ENCODE results near the gene CA9. TPM values are rescaled to one million over a fixed set of nuclear protein-coding genes. Genes with fewer than 3 reads are reported as not detected.

The CA9 gene
- total RNA-seq, 1 donor from 2014 or later: not detected

DNA sequence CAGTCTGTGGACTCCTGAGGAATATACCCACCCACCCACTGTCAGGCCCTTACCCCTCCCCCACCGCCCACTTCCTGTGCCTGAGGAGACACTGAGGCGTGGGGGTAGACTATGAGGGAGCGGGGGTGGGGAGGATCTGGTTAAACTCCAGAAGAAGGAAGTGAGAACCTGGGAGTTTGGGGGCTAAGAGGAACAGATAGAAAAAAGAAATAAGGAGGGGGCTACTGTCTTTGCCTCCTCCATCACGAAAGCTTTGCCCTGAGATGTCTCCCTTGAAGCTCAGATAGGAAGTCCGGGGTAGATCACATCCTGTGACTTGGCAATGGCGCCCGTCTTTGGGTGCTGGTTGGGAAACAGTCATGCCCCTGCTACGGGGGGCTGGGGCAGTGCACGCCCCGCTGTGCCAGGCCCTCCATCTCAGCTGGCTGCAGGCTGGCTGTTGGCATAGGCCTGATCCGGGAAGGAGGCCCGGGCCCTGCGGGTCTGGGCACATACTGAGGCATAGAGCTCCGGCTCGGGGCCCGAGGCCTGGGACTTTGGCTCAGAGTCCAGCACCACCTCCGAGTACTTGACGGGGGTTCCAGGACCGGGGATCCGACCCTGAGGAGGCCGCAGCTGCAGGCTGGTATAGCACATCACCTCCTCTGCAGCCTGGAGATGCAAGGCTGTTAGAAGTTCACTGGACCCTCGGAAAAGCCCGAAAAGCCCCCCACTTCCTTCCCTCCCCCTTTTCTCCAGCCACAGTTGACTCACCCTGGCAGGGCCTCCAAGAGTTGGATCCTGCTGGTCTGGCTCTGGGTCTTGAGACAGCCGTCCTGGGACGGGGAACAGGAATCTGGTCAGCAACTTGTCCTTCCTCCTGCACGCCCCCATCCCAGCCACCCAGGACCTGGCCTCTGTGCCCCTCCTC lies 24.0 kb upstream of the CA9 start:
- no peak overlapping the region for H3K27ac Mint-ChIP-seq (ENCODE audit: unreplicated experiment)
- no peak overlapping the region for H3K9ac ChIP-seq (ENCODE audit: low read length)
- no peak for TF ChIP-seq EZH2 (IDR thresholded peaks at IDR 0.05; ENCODE audit: insufficient read depth, low read length)
- TF ChIP-seq, protein P1, sequence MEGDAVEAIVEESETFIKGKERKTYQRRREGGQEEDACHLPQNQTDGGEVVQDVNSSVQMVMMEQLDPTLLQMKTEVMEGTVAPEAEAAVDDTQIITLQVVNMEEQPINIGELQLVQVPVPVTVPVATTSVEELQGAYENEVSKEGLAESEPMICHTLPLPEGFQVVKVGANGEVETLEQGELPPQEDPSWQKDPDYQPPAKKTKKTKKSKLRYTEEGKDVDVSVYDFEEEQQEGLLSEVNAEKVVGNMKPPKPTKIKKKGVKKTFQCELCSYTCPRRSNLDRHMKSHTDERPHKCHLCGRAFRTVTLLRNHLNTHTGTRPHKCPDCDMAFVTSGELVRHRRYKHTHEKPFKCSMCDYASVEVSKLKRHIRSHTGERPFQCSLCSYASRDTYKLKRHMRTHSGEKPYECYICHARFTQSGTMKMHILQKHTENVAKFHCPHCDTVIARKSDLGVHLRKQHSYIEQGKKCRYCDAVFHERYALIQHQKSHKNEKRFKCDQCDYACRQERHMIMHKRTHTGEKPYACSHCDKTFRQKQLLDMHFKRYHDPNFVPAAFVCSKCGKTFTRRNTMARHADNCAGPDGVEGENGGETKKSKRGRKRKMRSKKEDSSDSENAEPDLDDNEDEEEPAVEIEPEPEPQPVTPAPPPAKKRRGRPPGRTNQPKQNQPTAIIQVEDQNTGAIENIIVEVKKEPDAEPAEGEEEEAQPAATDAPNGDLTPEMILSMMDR (IDR thresholded peaks at IDR 0.05; ENCODE audit: insufficient read depth, low read depth, low read length): no peak
- H3K27me3 Mint-ChIP-seq (ENCODE audit: low read depth, unreplicated experiment): no peaks in the 10 kb centered on the region
- H2AFZ ChIP-seq (ENCODE audit: low read depth, low read length): peak overlapping the region; percentile 41
- H3K27me3 ChIP-seq (ENCODE audit: insufficient read depth, low read length): no peaks in the 10 kb centered on the region
- no peak overlapping the region for H3K4me3 ChIP-seq (ENCODE audit: insufficient read depth, low read depth, low read length)
- no peaks in the 10 kb centered on the region for H3K79me2 ChIP-seq (ENCODE audit: insufficient read depth, low read length)
- H3K9me3 ChIP-seq (ENCODE audit: insufficient read depth, low read depth, low read length): no peaks in the 10 kb centered on the region
- no peak for FAIRE-seq
- H3K4me2 ChIP-seq (ENCODE audit: low read length): peak overlapping the region; percentile 62
- no peaks in the 10 kb centered on the region for H3K36me3 Mint-ChIP-seq (ENCODE audit: low read depth, unreplicated experiment)
- H3K4me1 Mint-ChIP-seq (ENCODE audit: low read depth, unreplicated experiment): peaks cover 11% of the 10 kb centered on the region
- peaks cover 16% of the 10 kb centered on the region for H3K4me1 ChIP-seq (ENCODE audit: insufficient read depth, low read length)
- peak; percentile 8 for DNase-seq (ENCODE audit: low read depth)
- no peaks in the 10 kb centered on the region for H4K20me1 ChIP-seq (ENCODE audit: insufficient read depth, low read length)
- no peaks in the 10 kb centered on the region for H3K9me3 Mint-ChIP-seq (ENCODE audit: unreplicated experiment)
- no peaks in the 10 kb centered on the region for H3K36me3 ChIP-seq (ENCODE audit: insufficient read depth, low read length)
- no peak overlapping the region for H3K27ac ChIP-seq (ENCODE audit: low read depth, low read length)
- H3K4me3 Mint-ChIP-seq (ENCODE audit: unreplicated experiment): peak overlapping the region; percentile 27

DNA sequence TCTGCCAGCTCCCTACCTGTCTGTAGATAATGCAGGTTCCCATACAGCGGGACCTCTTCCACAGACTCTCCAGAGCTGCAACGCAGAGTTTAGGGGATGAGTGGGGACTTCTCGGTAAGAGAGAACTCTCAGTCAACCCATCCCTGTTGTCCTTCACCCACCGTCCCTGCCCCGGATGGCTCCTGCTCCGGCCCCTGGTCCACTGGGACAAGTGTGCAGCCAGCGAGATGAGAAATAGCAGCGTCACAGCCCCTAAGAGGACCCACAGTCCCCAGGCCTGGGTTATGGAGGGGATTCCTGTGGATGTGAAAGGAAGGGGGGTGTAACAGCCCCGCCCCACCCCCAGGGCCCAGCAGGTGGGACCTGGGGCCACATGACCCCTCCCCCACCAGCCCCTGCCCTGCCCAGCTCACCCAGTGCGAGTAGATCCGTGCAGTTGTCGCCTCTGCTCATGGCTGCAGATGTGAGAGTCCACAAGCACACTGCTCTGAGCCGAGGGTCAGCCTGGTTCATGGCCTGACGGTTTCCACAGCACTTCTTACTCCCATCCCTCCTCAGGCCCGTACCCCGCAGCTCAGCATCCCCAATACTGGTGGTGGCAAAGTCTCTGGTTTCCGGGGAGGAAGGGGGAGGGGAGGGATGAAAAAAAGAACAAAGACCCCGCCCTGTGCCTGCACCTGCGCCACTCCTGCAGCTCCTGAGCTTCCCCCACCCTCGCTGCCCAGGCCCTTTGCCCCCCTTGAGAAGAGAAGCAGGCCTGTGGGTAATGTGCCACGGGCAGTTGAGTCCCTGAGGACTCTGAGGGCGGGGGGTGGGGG lies 23.2 kb upstream of the CA9 start, which contains the start of gene SIT1:
Gene SIT1 (minus strand): TSS at position 591 of the 818 bp plus-strand sequence. CDS start 78 bp downstream, at position 513.
- peak within 1 kb of the TSS; percentile 41 for H2AFZ ChIP-seq (ENCODE audit: low read depth, low read length)
- Mint-ChIP-seq H3K4me3 (ENCODE audit: unreplicated experiment) (no peak within 1 kb of the TSS), H3K9me3 (ENCODE audit: unreplicated experiment) (no peaks in the 10 kb centered on the region), H3K27ac (ENCODE audit: unreplicated experiment) (no peak within 1 kb of the TSS), H3K27me3 (ENCODE audit: low read depth, unreplicated experiment) (no peaks in the 10 kb centered on the region), H3K36me3 (ENCODE audit: low read depth, unreplicated experiment) (no peaks in the 10 kb centered on the region), H3K4me1 (ENCODE audit: low read depth, unreplicated experiment) (peaks cover 11% of the 10 kb centered on the region)
- no peaks in the 10 kb centered on the region for H4K20me1 ChIP-seq (ENCODE audit: insufficient read depth, low read length)
- no peaks in the 10 kb centered on the region for H3K27me3 ChIP-seq (ENCODE audit: insufficient read depth, low read length)
- no peak for TF ChIP-seq EZH2 (IDR thresholded peaks at IDR 0.05; ENCODE audit: insufficient read depth, low read length)
- TF ChIP-seq, protein P1 (IDR thresholded peaks at IDR 0.05; ENCODE audit: insufficient read depth, low read depth, low read length): no peak
- no peak within 1 kb of the TSS for H3K9ac ChIP-seq (ENCODE audit: low read length)
- peaks cover 16% of the 10 kb centered on the region for H3K4me1 ChIP-seq (ENCODE audit: insufficient read depth, low read length)
- no peaks in the 10 kb centered on the region for H3K9me3 ChIP-seq (ENCODE audit: insufficient read depth, low read depth, low read length)
- H3K79me2 ChIP-seq (ENCODE audit: insufficient read depth, low read length): no peaks in the 10 kb centered on the region
- FAIRE-seq (no peak), DNase-seq (ENCODE audit: low read depth) (no peak)
- no peaks in the 10 kb centered on the region for H3K36me3 ChIP-seq (ENCODE audit: insufficient read depth, low read length)
- no peak within 1 kb of the TSS for H3K4me3 ChIP-seq (ENCODE audit: insufficient read depth, low read depth, low read length)
- H3K4me2 ChIP-seq (ENCODE audit: low read length): peak within 1 kb of the TSS; percentile 62
- H3K27ac ChIP-seq (ENCODE audit: low read depth, low read length): no peak within 1 kb of the TSS

All from astrocyte (in vitro differentiated cells and primary cell).